ENCODE measurements around the gene SAG.

SAG gene

DNA sequence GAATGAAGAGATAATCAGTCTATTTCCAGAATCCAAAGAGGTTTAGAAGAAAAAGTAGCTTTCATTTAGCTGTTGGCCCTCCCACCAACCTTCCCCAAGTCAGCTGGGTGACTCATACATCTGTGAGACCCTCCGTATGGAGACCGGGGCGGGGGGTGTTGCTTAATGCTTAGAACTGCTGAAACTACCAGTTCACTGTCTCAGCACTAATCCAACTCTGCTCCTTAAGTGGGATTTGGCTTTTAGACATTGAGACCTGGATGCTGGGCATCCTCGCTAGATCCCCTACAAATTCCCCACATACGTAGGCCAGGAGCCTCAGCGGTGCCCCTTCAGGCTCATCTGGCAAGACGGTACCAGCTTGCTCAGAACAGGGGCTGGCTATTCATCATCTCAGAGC is at the start of gene SAG:
Gene SAG (plus strand): TSS at position 252 of the 400 bp plus-strand sequence. CDS start 1,374 bp downstream, outside the sequence.
- no peak within 1 kb of the TSS for H3K4me3 ChIP-seq (ENCODE audit: low read depth, low read length)
- TF ChIP-seq, protein P1, sequence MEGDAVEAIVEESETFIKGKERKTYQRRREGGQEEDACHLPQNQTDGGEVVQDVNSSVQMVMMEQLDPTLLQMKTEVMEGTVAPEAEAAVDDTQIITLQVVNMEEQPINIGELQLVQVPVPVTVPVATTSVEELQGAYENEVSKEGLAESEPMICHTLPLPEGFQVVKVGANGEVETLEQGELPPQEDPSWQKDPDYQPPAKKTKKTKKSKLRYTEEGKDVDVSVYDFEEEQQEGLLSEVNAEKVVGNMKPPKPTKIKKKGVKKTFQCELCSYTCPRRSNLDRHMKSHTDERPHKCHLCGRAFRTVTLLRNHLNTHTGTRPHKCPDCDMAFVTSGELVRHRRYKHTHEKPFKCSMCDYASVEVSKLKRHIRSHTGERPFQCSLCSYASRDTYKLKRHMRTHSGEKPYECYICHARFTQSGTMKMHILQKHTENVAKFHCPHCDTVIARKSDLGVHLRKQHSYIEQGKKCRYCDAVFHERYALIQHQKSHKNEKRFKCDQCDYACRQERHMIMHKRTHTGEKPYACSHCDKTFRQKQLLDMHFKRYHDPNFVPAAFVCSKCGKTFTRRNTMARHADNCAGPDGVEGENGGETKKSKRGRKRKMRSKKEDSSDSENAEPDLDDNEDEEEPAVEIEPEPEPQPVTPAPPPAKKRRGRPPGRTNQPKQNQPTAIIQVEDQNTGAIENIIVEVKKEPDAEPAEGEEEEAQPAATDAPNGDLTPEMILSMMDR (IDR thresholded peaks at IDR 0.05; ENCODE audit: borderline replicate concordance, insufficient read depth, low read depth, low read length): no peak

- TF ChIP-seq, protein P1 (IDR thresholded peaks at IDR 0.05; ENCODE audit: borderline replicate concordance, insufficient read depth, low read depth, low read length): no peak
These were observed 49.4 kb upstream of the SAG start for GRCh38 chr2:233258211-233258610.

DNA sequence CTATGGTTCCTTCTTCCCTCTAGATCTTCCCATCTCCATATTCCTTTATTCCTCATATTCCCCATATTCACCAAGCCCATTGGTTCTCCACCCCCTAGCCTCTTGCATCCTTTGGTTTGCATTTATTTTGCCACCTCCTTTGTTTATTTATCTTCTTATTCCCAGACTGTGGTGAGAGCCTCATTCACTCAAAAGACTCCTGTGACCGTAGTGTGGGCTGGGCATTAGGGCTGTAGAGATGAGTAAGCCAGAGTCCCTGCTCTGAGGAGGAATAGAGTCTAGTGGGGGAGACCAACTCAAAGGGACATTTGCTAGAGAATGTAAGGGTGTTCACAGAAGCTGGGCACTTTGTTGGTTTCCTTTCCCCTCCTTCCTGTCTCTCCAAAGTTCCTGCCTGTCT is 47.9 kb upstream of the SAG start:
- H3K4me3 ChIP-seq (ENCODE audit: low read depth, low read length): no peak overlapping the region
- TF ChIP-seq, protein P1 (IDR thresholded peaks at IDR 0.05; ENCODE audit: borderline replicate concordance, insufficient read depth, low read depth, low read length): no peak

More at GRCh38 chr2:233258211-233258610, 49.4 kb upstream of the SAG start:
- no peak overlapping the region for H3K4me3 ChIP-seq (ENCODE audit: low read depth, low read length)

GRCh38 chr2:233260661-233261060 is 47.0 kb upstream of the SAG start:
- H3K4me3 ChIP-seq (ENCODE audit: low read depth, low read length): no peak overlapping the region
- TF ChIP-seq, protein P1 (IDR thresholded peaks at IDR 0.05; ENCODE audit: borderline replicate concordance, insufficient read depth, low read depth, low read length): no peak

GRCh38 chr2:233261819-233262555 is 45.6 kb upstream of the SAG start:
- H3K4me3 ChIP-seq (ENCODE audit: low read depth, low read length): no peak overlapping the region
- TF ChIP-seq, protein P1 (IDR thresholded peaks at IDR 0.05; ENCODE audit: borderline replicate concordance, insufficient read depth, low read depth, low read length): no peak

DNA sequence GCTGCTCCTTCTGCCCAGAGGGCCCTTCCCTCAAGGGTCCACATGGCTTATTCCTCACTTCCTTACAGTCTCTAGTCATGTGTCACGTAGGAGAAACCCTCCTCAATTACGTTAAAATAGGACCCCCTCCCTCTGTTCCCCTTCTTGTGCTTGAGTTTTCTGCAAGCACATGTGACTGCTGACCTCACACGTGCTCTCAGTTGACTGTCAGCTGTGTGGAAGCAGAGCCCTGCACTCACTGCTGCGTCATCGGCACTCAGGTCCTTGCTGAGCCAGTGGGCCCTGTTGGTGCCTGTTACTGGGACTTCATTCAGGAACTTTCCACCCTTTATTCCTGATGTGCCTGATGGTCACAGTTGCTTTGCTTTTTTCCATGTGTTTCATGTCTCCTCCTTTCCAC is 45.1 kb upstream of the SAG start:
- TF ChIP-seq, protein P1 (IDR thresholded peaks at IDR 0.05; ENCODE audit: borderline replicate concordance, insufficient read depth, low read depth, low read length): no peak
- no peak overlapping the region for H3K4me3 ChIP-seq (ENCODE audit: low read depth, low read length)

- TF ChIP-seq, protein P1 (IDR thresholded peaks at IDR 0.05; ENCODE audit: borderline replicate concordance, insufficient read depth, low read depth, low read length): no peak
- H3K4me3 ChIP-seq (ENCODE audit: low read depth, low read length): no peak overlapping the region
These were observed 44.5 kb upstream of the SAG start for GRCh38 chr2:233263045-233263570.
